Measurements from ENCODE around the gene CYP1A2.
"Not testable (repeated sequence)": the region's sequence is repeated elsewhere in the genome, so short reads cannot be mapped to it uniquely, and the experiment has no call there.

CYP1A2 gene

GRCh38 chr15:74748322-74748946 lies at the start of gene CYP1A2:
TSS of gene CYP1A2 (plus strand) at chr15:74748845. CDS start at chr15:74749739, 894 bp downstream.
- DNase-seq = no peak

- DNase-seq = no peak
Measured at GRCh38 chr15:74709011-74709410, 39.6 kb upstream of the CYP1A2 start.

GRCh38 chr15:74709892-74710291 lies 38.8 kb upstream of the CYP1A2 start:
- no peak for DNase-seq

GRCh38 chr15:74710319-74711094 lies 38.1 kb upstream of the CYP1A2 start:
- DNase-seq = no peak

GRCh38 chr15:74712311-74712710 lies 36.3 kb upstream of the CYP1A2 start:
- DNase-seq = no peak

- DNase-seq = no peak
Measured at GRCh38 chr15:74716651-74717050, 32.0 kb upstream of the CYP1A2 start.

- no peak for DNase-seq
Measured at GRCh38 chr15:74722591-74722990, 26.1 kb upstream of the CYP1A2 start.

- DNase-seq = no peak
Measured at GRCh38 chr15:74723187-74723586, 25.5 kb upstream of the CYP1A2 start.

GRCh38 chr15:74723754-74724334 lies 24.8 kb upstream of the CYP1A2 start:
- no peak for DNase-seq

- DNase-seq = no peak
Measured at GRCh38 chr15:74724570-74725224, 23.9 kb upstream of the CYP1A2 start.

- DNase-seq = peak; percentile 40
Measured at GRCh38 chr15:74725225-74725774, 23.3 kb upstream of the CYP1A2 start, which contains the start of gene CYP1A1. TSS of gene CYP1A1 (minus strand) at chr15:74725528. CDS start at chr15:74723097, 2,431 bp downstream.

- peak; percentile 62 for DNase-seq
Measured at GRCh38 chr15:74725845-74726773, 22.5 kb upstream of the CYP1A2 start.

GRCh38 chr15:74726774-74727164 lies 21.9 kb upstream of the CYP1A2 start:
- peak; percentile 14 for DNase-seq

GRCh38 chr15:74727727-74728126 lies 20.9 kb upstream of the CYP1A2 start:
- DNase-seq = no peak

- not testable (repeated sequence) for DNase-seq
Measured at GRCh38 chr15:74728699-74729098, 19.9 kb upstream of the CYP1A2 start.

GRCh38 chr15:74729372-74729771 lies 19.3 kb upstream of the CYP1A2 start:
- not testable (repeated sequence) for DNase-seq

- no peak for DNase-seq
Measured at GRCh38 chr15:74730619-74731316, 17.9 kb upstream of the CYP1A2 start.

- no peak for DNase-seq
Measured at GRCh38 chr15:74732846-74733245, 15.8 kb upstream of the CYP1A2 start.

- DNase-seq = no peak
Measured at GRCh38 chr15:74733269-74733668, 15.4 kb upstream of the CYP1A2 start.

- no peak for DNase-seq
Measured at GRCh38 chr15:74735305-74735704, 13.3 kb upstream of the CYP1A2 start.

- not testable (repeated sequence) for DNase-seq
Measured at GRCh38 chr15:74738239-74738638, 10.4 kb upstream of the CYP1A2 start.

All from stimulated activated naive CD4-positive, alpha-beta T cell treated with Interleukin-2 at 50 U/mL for 16 hours (primary cell).